ENCODE results near the gene SDK1.

Gene SDK1

DNA sequence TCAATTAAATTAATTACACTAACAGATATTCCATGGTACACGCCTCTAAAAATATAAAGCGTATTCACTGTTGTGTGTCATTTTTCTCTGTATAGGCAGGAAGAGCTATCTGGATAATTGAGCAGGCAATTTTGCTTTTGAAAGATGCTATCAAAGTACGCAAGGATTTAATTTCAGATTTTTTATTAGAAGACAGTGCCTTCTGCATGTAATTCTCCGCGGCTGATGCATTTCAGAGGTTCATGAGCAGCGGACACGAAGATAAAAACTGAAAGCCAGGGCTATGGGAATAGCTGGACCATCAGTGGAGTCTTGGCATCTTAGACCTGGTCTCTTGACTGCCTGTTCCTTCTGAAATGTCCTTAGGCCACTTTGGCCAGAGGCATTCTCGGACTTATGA lies 35.7 kb upstream of the SDK1 start:
- TF ChIP-seq, protein P1, sequence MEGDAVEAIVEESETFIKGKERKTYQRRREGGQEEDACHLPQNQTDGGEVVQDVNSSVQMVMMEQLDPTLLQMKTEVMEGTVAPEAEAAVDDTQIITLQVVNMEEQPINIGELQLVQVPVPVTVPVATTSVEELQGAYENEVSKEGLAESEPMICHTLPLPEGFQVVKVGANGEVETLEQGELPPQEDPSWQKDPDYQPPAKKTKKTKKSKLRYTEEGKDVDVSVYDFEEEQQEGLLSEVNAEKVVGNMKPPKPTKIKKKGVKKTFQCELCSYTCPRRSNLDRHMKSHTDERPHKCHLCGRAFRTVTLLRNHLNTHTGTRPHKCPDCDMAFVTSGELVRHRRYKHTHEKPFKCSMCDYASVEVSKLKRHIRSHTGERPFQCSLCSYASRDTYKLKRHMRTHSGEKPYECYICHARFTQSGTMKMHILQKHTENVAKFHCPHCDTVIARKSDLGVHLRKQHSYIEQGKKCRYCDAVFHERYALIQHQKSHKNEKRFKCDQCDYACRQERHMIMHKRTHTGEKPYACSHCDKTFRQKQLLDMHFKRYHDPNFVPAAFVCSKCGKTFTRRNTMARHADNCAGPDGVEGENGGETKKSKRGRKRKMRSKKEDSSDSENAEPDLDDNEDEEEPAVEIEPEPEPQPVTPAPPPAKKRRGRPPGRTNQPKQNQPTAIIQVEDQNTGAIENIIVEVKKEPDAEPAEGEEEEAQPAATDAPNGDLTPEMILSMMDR (IDR thresholded peaks at IDR 0.05; ENCODE audit: low read depth, low read length), result no peak
- H3K36me3 ChIP-seq, result no peaks in the 10 kb centered on the region
- no peak overlapping the region for H3K4me3 ChIP-seq (ENCODE audit: low read depth, low read length)
- DNase-seq, result no peak
- no peaks in the 10 kb centered on the region for H3K4me1 ChIP-seq
- no peaks in the 10 kb centered on the region for H3K9me3 ChIP-seq
- H3K27me3 ChIP-seq, result no peaks in the 10 kb centered on the region

DNA sequence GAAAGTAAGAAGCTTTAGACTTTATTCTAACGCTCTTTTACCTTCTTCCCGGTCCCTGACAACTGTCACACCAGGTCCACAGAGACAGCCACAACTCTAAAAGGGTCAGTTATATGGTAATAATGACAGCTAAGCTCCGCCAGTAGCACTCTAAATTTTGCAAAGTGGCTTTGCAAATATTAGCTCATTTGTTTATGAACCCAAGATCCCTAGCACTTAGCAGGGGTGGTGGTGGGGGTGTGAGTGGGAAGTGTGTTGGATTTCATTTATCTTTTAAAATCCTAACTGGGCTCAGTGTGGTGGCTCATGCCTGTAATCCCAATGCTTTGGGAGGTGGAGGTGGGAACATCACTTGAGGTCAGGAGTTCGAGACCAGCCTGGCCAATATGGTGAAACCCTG lies 34.8 kb upstream of the SDK1 start:
- no peak overlapping the region for H3K4me3 ChIP-seq (ENCODE audit: low read depth, low read length)
- H3K9me3 ChIP-seq, result no peaks in the 10 kb centered on the region
- TF ChIP-seq, protein P1 (IDR thresholded peaks at IDR 0.05; ENCODE audit: low read depth, low read length), result no peak
- no peaks in the 10 kb centered on the region for H3K4me1 ChIP-seq
- no peak for DNase-seq
- no peaks in the 10 kb centered on the region for H3K27me3 ChIP-seq
- H3K36me3 ChIP-seq, result no peaks in the 10 kb centered on the region

DNA sequence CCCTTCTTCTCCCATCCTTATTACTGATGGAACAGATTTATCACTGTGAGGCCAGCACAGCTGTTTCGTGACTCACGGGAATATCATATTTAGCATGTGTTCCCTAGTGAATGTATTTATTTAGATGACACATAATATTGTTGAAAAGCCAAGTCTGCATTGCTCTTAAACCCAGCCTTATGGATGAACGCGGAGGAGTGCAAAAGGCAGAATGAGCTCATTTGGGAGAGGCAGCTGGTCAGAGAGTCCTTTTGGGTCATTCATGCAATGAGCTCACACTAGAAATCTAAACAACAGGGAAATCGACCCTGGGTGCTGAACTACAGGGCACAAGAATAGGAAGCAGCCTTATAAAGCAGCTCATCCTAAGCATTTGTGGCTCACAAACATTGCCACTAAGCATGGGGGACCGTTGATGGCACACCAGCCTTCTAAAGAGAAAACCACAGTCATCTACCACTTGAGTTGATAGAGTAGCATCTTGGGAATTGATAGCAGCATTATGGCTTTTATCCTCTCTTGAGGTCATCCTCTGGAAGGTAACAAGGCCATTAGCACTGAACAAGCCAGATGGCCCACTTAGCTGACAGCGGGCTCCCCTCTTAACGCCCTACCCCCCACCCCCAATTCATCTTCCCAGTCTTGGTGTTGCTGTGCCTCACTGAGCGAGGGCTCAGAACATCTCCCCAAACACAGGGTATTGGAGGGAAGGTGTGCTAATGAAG lies 32.9 kb upstream of the SDK1 start:
- Histone ChIP-seq H3K27me3 (no peaks in the 10 kb centered on the region), H3K36me3 (no peaks in the 10 kb centered on the region), H3K4me1 (no peaks in the 10 kb centered on the region), H3K4me3 (ENCODE audit: low read depth, low read length) (no peak overlapping the region), H3K9me3 (no peaks in the 10 kb centered on the region)
- TF ChIP-seq, protein P1 (IDR thresholded peaks at IDR 0.05; ENCODE audit: low read depth, low read length), result no peak
- DNase-seq, result no peak

DNA sequence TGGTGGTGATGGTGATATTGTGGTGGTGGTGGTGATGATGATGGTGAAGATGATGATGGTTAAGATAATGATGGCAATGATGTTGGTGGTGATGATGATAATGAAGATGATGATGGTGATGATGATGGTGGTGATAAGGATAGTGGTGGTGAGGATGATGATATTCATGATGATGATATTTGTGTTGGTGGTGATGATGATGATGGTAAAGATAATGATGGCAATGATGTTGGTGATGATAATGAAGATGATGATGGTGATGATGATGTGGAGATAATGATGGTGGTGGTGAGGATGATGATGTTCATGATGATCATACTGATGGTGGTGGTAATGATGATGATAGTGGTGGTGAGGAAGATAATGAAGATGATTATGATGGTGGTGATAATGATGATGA lies 30.7 kb upstream of the SDK1 start:
- Histone ChIP-seq H3K27me3 (no peaks in the 10 kb centered on the region), H3K4me3 (ENCODE audit: low read depth, low read length) (no peak overlapping the region), H3K9me3 (no peaks in the 10 kb centered on the region), H3K36me3 (no peaks in the 10 kb centered on the region), H3K4me1 (no peaks in the 10 kb centered on the region)
- DNase-seq, result no peak
- TF ChIP-seq, protein P1 (IDR thresholded peaks at IDR 0.05; ENCODE audit: low read depth, low read length), result no peak

DNA sequence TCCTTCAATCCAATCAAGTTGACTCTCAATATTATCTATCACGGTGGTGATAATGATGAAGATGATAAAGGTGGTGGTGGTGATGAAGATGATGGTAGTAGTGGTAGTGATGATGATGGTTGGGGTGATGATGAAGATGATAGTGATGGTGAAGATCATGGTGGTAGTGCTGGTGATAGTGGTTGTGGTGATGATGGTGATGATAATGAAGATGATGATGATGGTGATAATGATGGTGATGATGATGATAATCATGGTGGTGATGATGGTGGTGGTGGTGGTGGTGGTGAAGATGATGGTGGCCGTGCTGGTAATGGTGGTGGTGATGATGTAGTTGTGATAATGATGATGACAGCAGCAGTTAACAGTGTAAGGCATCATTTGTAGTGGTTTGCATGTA lies 29.8 kb upstream of the SDK1 start:
- no peak for DNase-seq
- no peaks in the 10 kb centered on the region for H3K27me3 ChIP-seq
- TF ChIP-seq, protein P1 (IDR thresholded peaks at IDR 0.05; ENCODE audit: low read depth, low read length), result no peak
- H3K4me1 ChIP-seq, result no peaks in the 10 kb centered on the region
- H3K9me3 ChIP-seq, result no peaks in the 10 kb centered on the region
- no peaks in the 10 kb centered on the region for H3K36me3 ChIP-seq
- H3K4me3 ChIP-seq (ENCODE audit: low read depth, low read length), result no peak overlapping the region

DNA sequence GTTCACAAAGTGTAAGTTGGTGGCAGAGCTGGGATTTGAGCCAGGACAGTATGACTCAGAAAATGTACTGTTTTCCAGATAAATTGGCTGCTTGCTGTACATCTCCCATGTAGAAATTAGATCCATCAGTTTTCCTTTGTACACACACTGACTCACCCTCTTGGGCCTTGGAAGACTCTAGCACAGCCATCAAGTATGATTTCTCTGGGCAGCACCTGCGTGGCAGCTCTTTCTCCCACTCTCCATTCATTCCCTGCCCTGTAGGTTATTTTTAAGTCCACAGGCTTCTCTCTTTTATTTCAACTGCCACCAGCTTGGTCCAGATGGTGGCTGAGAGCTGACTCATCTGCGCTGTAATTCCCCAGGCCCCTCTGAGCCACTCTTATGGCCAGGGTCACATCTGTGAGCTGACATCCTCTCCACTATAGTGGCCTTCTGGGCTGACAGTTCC lies 28.3 kb upstream of the SDK1 start:
- Histone ChIP-seq H3K4me1 (no peaks in the 10 kb centered on the region), H3K9me3 (no peaks in the 10 kb centered on the region), H3K27me3 (no peaks in the 10 kb centered on the region), H3K4me3 (ENCODE audit: low read depth, low read length) (no peak overlapping the region), H3K36me3 (no peaks in the 10 kb centered on the region)
- DNase-seq, result no peak
- TF ChIP-seq, protein P1 (IDR thresholded peaks at IDR 0.05; ENCODE audit: low read depth, low read length), result no peak
